CD4-positive, alpha-beta T cell treated with Interleukin-4 for 4 hours (primary cell): ENCODE results near the gene ST7.

Experiments used
- DNase-seq: peaks from one replicate; pipeline ENCODE4 v3.0.0-alpha.2; 2020

ST7 gene

DNA sequence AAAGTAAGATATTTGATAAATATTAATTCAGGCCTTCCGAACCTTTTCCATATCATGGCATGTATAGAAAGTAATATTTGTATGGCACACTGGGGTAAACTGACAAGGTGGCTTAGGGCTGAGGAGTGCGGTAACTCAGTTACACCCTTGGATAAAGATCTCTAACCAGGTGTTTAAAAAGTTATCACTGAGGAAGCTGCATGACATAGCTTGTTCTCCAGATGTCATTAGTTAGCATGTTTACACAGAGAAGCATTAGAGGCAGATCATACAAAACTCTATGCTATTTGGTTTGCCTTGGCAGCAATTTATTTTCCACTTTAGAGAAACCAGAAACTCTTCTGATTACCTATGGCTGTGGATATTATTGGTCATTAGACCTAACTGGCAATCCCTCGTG is 118.2 kb downstream of the ST7 start:
- no peak for DNase-seq

- DNase-seq = no peak
These were observed 119.4 kb downstream of the ST7 start for GRCh38 chr7:117072620-117073118.

DNA sequence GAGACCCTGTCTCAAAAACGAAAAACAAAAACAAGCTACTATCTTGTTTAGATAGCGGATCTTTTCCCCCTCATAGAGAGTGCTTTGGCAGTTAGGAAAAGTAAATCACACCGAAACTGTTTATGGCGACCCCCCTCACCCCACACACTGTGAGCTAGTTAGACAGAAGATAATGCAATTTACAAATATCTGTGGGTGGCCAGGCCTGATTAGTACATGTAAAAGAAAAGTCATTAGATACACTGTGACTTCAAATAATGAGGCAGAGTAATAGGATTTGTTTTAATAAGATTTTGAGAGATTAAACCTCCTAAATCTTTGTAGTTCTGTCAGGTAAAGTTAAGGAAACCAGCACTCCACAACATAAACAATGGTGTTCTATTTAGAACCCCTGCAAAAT is 121.1 kb downstream of the ST7 start:
- no peak for DNase-seq

DNA sequence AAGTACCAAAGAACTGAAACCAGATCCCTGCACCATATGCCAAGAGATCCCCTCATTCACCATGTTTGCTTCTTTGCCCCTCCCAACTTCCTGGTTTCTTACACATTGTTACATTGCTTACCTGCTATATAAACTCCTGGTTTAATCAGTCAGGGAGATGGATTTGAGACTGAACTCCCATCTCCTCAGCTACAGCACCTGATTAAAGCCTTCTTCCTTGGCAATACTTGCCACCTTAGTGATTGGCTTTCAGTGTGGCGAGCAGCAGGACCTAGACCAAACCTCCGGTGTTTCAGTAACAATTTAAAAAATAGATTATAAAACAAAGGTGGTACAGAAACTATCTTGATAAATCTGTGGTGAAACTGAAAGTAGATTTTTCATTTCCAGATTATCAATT is 122.6 kb downstream of the ST7 start:
- DNase-seq = no peak

GRCh38 chr7:117076426-117076943 is 123.2 kb downstream of the ST7 start:
- no peak for DNase-seq

DNA sequence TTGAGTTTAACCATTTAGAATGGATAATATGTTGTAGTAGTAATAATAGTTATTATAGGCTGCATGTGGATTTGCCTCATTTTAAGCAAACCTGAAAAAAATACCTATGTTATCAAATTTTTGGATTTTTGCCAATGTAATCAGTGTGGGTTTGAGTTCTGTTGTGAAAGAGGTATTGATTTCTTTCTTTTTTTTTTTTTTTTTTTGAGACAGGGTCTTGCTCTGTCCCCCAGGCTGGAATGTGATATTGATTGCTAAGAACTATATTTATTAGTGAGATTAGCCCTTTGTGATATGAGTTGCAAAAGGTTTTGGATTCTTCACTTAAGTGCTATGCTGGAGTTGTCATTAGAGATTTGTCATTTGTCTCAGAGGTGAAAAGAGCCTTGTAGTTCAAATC is 124.4 kb downstream of the ST7 start:
- DNase-seq = no peak

DNA sequence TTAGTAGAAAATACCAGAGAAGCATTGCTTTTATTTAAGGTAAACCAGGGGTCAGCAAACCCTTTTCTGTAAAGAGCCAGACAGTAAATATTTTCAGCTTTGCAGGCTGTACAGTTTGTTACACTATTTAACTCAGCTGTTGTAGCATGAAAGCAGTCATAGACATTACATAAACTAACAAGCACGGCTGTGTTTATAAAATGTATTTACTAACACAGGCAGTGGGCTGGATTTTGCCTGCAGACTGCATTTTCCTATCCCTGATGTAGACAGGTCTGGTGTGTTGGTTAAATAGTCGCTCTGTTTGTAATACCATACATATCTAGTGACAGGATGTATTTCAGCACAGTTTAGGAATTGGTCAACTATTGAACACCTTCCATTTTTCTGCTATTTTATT is 129.3 kb downstream of the ST7 start:
- DNase-seq = no peak

DNA sequence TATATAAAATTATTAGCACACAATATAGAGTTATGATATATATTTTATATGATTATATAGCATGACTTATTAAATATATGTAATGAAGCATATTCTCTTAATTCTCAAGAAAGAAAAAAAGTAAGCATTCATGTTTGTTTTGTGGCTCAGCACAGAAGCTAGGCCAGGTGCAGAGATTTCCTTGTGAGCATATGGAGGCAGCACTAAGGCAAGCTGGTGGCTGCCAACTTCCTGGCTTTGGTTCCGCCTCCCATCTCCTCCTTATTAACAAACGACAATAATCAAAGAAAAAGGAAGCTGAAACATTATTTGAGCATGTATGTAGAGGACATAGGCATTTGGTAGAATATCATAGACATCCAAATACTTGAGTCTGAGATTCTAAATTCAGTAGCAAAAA is 130.3 kb downstream of the ST7 start:
- DNase-seq = no peak

- no peak for DNase-seq
These were observed 131.0 kb downstream of the ST7 start for GRCh38 chr7:117084286-117084685.

DNA sequence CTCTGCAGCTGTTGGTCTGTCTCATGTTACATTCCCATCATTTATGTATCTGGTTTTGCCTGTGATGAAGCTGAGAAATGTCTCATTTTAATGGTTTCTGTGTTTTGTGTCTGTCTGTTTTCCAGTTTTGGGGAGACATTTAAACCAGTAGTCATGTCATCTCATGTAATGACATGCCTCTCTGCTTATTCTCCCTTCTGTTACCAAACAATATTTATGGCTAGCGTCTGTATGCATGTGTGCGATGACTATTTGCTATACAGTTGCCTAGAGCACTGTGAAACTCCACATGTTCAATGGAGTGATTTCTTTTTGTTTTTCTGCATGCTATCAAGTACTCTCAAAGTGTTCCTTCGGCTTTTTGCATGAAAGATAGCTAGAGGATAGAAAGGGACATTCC is 132.0 kb downstream of the ST7 start:
- no peak for DNase-seq

DNA sequence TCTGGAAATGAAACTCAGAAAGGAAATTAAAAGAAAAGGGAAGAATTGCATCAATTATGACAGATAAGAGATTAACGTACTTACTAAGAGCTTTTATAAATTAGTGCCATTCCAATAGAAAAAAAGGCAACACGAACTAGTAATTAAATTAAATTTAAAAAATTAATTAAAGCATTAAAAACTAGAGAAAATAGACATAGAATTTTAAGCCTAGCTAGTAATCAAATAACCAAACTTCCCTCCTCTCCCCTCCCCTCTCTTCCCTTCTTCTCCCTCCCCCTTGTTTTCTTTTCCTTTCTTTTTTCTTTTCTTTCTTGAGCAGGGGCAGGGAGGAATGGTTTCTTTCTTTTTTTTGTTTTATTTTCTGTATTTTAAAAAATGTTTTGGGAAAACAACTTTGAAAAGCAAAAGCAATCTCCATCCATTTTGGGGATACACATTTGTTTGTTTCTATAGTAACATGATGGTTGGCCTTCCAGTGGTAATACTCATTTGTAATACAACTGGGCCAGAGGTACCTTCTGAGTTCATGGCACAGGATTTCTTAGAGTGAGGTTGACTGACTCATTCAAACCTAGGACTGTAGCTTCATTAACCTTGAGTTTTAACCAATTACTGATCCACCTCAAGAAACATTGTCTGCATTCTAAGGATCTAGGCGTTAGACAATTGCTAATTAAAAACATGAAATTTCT is 132.6 kb downstream of the ST7 start:
- no peak for DNase-seq

GRCh38 chr7:117086788-117087187 is 133.5 kb downstream of the ST7 start:
- DNase-seq = peak; percentile 13

DNA sequence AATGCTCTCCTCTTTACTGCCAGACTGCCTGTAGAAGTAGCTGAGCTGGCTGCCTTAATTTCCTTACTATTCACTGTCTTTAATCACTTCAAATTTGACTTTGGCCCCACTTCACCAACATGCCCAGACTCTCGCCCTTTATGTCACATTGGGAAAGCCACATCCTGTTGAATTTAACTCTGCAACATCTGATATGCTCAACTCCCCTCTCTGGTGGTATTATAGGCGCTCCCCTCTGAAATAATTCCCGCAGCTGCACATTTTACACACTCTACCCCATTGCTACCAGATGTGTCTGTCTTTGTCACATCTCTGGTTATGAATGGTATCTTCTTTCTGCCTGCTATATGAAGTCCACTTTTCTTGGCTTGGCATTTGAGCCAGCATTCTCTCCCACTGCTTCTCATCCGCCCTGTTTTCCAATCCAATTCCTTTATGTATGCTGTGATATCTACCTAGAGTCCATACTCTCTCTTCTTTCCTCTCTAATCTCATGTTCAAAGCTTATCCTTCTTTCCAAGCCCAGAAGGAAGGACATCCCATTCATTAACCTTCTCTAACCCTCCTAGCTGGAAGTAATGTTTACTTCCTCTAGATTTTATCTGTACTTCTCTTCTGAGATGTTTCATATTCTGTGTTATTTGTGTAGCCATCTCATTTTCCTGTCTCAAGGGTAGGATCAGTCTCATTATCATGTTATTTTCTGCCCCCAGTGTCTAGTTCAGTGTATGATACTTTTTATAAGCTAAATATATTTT is 134.5 kb downstream of the ST7 start:
- DNase-seq = no peak

- DNase-seq = no peak
These were observed 135.4 kb downstream of the ST7 start for GRCh38 chr7:117088623-117089194.

- no peak for DNase-seq
These were observed 137.5 kb downstream of the ST7 start for GRCh38 chr7:117090791-117091190.

- DNase-seq = no peak
These were observed 138.4 kb downstream of the ST7 start for GRCh38 chr7:117091721-117092120.

GRCh38 chr7:117092785-117093184 is 139.5 kb downstream of the ST7 start:
- no peak for DNase-seq

DNA sequence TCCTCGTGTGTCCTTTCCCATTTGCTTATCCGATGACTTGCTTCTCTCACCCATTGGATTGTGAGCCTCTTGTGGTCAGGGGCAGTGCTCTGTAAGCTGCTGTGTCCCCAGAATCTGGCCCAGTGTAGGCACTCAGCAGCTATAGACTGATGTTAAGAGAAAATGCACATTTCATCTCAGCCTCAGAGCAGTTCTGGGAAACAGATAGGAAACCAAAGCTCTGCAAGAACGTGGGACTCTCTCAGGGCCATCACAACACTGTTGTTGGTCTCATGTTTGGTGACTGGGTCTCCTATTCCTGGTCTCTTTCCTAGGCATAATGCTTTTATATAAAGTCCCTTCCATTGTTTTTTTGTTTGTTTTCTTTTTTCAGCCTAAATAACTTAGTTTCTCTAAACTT is 141.2 kb downstream of the ST7 start:
- no peak for DNase-seq

- no peak for DNase-seq
These were observed 141.8 kb downstream of the ST7 start for GRCh38 chr7:117095055-117095454.

DNA sequence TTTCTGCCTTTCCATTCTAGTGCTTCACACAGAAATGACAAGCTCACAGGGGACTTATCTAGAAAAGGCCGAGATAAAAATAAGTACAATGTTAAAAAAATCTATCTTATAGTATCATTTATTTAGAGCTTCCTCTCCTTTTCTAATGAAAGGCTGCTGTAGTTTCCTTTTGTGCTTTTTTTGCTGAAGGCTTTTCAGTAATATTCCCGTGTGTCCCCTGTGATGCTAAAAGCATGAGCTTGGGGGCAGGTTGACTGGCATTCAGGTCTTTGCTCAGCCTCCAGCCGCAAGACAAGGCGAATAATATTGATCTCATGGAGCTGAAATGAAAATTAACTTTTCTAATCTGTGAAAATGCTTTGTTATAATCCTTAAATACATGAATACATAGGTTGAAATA is 143.0 kb downstream of the ST7 start:
- no peak for DNase-seq

- no peak for DNase-seq
These were observed 143.6 kb downstream of the ST7 start for GRCh38 chr7:117096942-117097341.

- DNase-seq = no peak
These were observed 144.6 kb downstream of the ST7 start for GRCh38 chr7:117097860-117098259.

GRCh38 chr7:117098457-117098856 is 145.2 kb downstream of the ST7 start:
- no peak for DNase-seq

DNA sequence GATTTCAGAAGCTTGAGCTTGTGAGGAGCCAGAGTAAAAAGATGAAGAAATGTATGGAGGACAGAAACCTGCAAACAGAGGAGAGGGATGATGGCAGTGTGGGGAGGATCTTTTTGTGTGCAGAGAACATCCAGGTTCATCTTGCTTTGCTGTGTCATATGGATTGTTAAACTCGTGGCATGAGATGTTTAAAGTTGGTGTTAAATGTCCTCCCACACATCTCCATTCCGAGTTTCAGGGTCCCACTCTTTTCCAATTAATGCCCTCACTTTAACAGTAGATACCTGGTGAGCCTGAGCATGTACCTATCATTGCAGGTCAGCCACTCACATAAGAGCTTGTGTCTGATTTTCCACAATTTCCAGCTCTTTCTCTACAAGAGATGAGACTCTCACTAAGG is 147.7 kb downstream of the ST7 start:
- DNase-seq = no peak
